ENCODE data around the gene UCP2.

Gene UCP2

GRCh38 chr11:73968356-73968966 is 14.2 kb downstream of the UCP2 start:
- no peak for DNase-seq

GRCh38 chr11:73965764-73966121 is 16.9 kb downstream of the UCP2 start:
- no peak for DNase-seq

DNA sequence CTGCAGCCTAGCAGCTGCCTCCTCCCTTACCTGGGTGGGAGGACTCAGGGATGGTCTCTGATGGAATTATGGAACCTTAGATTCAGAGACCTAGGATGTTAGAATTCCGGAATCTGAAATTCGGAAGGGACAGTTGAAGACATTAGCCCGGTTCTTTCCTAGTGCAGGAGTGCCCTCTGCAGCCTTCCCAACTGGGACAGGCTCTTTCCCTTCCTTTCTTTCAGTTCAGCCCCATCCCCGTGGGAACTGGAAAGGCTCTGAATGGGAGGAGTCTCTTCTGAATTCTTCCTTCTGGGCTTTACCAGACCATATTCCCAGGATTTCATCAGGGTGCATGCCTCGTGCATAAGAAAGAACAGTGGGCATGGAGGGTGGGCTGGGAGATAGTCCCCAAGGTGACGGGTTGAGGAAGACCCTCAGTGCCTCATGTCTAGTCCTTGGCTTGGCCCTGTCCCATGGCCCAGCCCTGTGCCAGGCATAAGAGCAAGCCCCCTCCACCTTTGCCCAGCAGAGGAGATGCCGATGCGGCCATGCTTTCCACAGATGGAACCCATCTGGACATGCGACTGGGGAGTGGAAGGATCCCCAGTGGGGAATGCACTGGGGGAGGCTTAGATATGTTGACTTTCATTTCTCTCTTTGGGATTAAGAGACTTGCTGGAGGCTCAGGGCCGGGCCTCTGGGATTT is 17.4 kb downstream of the UCP2 start:
- no peak for DNase-seq

- no peak for DNase-seq
These were observed 18.8 kb downstream of the UCP2 start for GRCh38 chr11:73963861-73964260.

DNA sequence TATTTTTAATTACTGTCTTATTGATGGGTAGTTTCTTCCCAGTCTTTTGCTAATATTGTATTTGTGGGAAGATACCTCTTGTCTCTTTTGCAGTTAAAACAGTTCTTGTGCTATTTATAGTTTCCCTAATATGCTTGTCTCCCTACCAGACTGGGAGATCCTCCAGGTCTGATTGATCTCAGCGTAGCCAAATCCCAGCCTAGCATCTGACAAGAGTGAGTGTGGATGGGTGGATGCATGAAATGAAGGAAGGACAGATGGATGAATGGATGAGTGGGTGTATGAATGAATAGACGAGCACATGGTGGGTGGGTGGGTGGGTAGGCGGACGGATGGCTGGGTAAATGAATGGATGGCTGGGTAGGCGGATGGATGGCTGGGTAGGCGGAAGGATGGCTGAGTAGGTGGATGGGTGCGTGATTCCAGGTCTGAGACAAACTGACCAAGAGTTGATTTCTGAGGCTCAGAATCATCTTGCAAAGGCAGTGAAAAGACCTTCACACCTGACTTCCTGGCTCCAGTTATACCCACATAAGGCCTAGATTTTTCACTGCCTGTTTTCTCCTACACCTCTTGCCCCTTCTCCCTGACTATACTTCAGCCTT is 20.4 kb downstream of the UCP2 start:
- DNase-seq, result no peak

DNA sequence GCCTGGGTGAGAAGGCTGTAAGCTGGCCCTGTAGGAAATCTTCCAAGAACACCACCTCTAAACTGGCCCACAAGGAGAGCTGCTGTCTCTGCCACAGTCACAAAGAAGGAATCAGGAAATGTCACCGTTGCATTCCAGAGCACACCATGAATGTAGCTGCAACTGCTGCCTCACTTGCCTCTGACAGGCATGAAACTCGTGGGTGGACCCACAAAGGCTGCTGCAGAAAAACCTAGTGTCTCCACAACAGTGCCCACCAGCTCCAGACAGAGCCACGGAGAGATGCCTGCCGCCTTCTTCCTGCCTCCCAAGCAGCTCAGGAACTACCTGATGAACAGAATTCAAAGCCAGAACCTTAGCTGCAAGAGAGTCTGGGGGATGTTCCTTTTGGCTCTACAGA is 21.3 kb downstream of the UCP2 start:
- DNase-seq, result no peak

- DNase-seq, result no peak
These were observed 24.0 kb downstream of the UCP2 start for GRCh38 chr11:73958521-73959141.

GRCh38 chr11:73957654-73958361 is 24.8 kb downstream of the UCP2 start:
- DNase-seq, result no peak

GRCh38 chr11:73956876-73957653 is 25.6 kb downstream of the UCP2 start:
- no peak for DNase-seq

- no peak for DNase-seq
These were observed 30.8 kb downstream of the UCP2 start for GRCh38 chr11:73951797-73952196.

DNA sequence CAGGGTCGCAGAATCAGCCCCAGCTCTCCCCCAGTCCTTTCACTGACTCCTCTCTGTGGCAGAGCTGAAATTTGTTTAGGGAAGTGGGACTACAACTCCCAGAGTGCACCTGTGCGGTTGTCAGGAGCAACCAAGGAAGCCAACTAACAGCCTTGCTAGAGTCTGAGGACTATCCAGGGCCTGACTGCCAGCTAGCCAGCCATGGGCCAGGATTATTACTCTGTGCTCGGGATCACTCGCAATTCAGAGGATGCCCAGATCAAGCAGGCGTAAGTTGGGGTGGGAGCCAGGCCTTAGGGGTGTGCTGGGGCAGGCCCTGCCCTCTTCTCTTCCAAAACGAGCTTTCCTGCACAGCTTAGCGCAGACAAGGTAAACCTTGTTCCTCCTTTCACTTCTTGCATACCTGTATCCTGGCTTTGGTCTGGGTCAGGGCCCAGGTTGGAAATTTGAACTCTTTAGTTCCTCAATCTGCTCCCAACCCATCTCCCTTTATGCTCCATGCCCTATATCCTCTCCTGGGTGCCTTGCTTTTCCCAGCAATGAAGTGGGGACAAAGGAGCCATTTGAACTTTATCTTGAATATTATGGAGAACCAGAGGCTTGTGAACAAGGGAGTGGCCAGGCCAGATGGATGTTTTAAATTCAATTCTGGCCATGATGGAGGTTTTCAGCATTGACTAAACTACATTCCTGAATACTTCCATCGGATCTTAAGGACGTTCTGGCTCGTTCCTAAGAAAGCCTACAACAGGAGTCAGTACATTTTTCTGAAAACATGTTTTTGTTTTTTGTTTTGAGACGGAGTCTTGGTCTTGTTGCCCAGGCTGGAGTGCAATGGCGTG is 31.6 kb downstream of the UCP2 start, which contains the start of gene DNAJB13:
Gene DNAJB13, plus strand, starts transcription at position 158 of the 842 bp plus-strand sequence. Its CDS starts 44 bp downstream, at position 202.
- DNase-seq, result no peak

- no peak for DNase-seq
These were observed 32.7 kb downstream of the UCP2 start for GRCh38 chr11:73949912-73950311.

DNA sequence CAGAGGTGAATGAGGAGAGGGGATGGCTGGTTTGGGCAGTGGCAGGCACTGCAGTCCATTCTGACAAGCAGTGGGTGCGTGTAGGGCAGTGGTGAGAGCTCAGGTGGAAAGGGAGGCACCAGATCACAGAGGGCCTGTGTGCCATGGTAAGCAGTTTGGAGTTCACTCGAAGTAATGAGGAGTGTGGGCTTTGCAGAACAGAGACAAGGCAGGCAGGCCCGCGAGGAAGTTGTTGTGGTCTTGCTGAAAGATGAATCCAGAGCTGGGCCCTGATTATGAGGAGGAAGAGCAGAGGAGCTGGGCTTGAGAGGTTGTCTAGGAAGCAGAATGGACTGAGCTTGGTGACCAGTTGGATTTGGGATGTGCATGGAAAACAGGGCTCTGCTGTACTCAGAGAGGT is 33.4 kb downstream of the UCP2 start:
- no peak for DNase-seq

GRCh38 chr11:73946798-73947458 is 35.7 kb downstream of the UCP2 start:
- DNase-seq, result no peak

- DNase-seq, result no peak
These were observed 37.2 kb downstream of the UCP2 start for GRCh38 chr11:73945396-73945795.

DNA sequence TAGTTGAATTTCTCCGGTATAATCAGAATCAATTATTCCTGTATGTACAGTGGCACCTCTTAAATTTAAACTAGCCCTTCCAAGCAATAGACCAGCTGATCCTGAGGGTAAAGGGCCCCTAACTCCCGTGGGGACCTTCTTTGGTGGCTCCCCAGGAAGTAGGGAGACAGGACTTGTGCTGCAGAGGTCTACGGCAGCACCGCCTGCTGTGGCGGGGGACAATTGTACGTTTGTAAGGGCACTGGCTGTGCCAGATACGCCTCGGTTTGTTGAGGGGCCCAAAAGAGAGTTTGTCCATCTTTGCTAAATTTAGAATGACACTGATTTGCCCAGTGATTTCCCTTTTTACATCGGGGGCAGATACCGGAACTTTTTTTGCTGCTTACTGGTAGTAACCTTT is 37.7 kb downstream of the UCP2 start:
- DNase-seq, result no peak

DNA sequence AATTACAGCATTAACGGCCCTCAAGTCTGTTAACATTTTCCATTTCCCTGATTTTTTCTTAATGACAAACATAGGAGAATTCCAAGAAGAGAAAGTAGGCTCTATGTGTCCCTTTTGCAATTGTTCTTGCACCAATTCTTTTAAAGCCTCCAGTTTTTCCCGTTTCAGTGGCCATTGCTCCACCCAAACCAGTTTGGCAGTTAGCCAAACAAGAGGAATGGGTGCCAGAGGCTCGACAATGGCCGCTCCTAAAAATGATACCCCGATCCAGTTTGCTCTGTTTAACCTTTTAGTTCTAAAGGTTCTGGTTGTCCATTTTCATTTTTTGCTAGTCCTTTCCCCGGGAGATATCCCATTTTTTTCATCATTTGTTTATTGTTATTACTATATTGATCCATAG is 38.6 kb downstream of the UCP2 start:
- DNase-seq, result no peak

- no peak for DNase-seq
These were observed 40.6 kb downstream of the UCP2 start for GRCh38 chr11:73942010-73942409.

- DNase-seq, result no peak
These were observed 41.7 kb downstream of the UCP2 start for GRCh38 chr11:73940801-73941570.

DNA sequence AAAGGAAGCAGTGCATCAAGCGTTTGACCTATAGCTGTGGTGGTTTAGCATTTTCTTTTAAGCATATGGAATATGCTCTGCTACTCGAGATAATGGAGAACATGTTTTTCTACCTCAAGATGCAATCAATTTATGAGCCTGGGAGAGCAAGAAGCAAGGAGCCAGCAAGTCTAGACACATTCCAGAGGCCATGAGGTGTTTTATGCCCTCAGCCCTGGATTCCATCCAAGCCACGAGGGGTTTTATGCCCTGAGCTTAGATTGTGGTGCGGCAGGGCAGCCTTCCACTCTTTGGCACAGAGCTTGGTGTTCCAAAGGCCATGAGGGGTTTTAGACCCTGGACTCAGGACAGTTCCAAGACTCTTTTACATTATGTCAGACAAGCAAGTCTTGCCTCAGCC is 43.5 kb downstream of the UCP2 start:
- no peak for DNase-seq
